ENCODE data around the gene TMEM252. TPM values are rescaled to one million over a fixed set of nuclear protein-coding genes. Genes with fewer than 3 reads are reported as not detected.

Gene TMEM252
- total RNA-seq, 1 experiment from 2014 or later, result not detected

- in situ Hi-C loops (cut with HindIII; ENCODE audit: low sequenced_read_pairs), result no loop called here
- no peak for DNase-seq (ENCODE audit: low spot score)
Measured at GRCh38 chr9:68506551-68506950, 34.1 kb downstream of the TMEM252 start.

DNA sequence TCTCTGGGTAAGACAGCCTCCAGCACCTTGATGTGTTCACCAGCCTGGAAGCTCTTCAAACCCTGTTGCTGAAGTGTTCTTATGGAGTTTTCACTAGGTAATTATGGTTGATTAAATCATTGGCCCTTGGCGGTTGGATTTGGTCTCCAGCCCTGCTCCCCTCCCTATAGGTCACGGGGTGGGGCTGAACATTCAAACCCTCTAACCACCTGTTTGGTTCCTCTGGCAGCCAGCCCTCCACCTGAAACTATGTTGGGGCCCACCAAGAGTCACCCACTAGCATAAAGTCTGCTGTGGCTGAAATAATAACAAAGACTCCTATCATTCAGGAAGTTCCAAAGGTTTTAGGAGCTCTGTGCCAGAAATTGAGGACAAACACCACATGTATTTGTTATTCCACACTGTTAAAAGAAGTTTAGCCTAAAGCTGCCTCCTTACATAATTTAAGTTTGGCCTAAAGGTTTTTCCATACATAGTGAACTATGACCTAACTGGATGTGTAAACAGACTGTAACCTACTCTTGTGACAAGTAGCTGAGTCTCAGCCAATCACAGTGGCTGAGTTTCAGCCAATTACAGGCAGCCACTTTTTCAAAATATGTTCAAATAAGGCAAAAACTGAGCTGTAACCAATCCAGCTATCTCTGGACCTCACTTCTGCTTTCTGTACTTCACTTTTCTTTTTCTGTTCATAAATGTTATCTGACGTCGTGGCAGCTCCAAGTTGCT, 34.8 kb downstream of the TMEM252 start:
- in situ Hi-C loops (cut with HindIII; ENCODE audit: low sequenced_read_pairs), result no loop called here
- no peak for DNase-seq (ENCODE audit: low spot score)

- in situ Hi-C loops (cut with HindIII; ENCODE audit: low sequenced_read_pairs), result no loop called here
Measured at GRCh38 chr9:68502279-68502678, 38.4 kb downstream of the TMEM252 start.

GRCh38 chr9:68500457-68501381, 40.0 kb downstream of the TMEM252 start:
- peak; percentile 25 for DNase-seq (ENCODE audit: low spot score)
- in situ Hi-C loops (cut with HindIII; ENCODE audit: low sequenced_read_pairs), result no loop called here

More at GRCh38 chr9:68502279-68502678, 38.4 kb downstream of the TMEM252 start:
- DNase-seq (ENCODE audit: low spot score), result no peak

- in situ Hi-C loops (cut with HindIII; ENCODE audit: low sequenced_read_pairs), result no loop called here
- DNase-seq (ENCODE audit: low spot score), result no peak
Measured at GRCh38 chr9:68498816-68499215, 41.9 kb downstream of the TMEM252 start.

- in situ Hi-C loops (cut with HindIII; ENCODE audit: low sequenced_read_pairs), result no loop called here
Measured at GRCh38 chr9:68497629-68498028, 43.1 kb downstream of the TMEM252 start.

DNA sequence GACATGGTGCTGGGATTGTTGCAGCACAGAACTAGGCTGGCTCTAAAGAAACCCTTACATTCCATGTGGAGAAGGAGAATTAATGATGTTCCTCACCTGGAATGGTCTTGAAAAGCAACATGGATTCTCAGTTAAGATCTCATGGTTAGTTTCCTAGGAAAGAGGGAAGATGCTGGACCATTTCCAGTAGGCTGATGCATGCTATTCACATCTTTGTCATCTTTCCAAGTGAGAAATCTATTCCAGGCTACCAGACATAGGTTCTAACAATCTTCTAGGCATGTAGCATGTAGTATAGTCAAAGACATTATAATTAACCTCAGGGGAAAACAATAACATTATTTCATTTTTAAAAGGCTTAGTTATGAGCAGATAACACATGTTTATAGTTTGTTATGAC, 44.3 kb downstream of the TMEM252 start:
- DNase-seq (ENCODE audit: low spot score), result peak; percentile 51
- in situ Hi-C loops (cut with HindIII; ENCODE audit: low sequenced_read_pairs), result no loop called here

More at GRCh38 chr9:68497629-68498028, 43.1 kb downstream of the TMEM252 start:
- DNase-seq (ENCODE audit: low spot score), result no peak

DNA sequence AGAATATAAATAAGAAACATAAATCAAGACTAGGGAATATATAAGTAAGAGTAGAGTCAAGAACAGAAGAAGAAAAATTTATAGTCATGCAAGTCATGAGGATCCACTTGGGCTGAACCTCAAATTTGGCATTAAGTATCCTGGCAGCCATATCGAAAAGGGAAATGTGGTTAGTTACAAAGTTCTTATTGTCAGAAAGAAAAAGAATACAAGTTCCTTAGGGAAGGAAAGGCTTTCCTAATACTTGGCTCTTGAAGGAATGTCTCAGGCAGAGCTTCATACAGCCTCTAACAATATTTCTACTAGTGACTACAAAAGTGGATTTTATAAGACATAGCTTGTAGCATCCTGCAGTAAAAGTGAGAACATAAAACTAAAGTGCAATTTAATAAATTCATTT, 45.4 kb downstream of the TMEM252 start:
- in situ Hi-C loops (cut with HindIII; ENCODE audit: low sequenced_read_pairs), result no loop called here
- no peak for DNase-seq (ENCODE audit: low spot score)

GRCh38 chr9:68493958-68494577, 46.6 kb downstream of the TMEM252 start:
- in situ Hi-C loops (cut with HindIII; ENCODE audit: low sequenced_read_pairs), result no loop called here
- no peak for DNase-seq (ENCODE audit: low spot score)

- in situ Hi-C loops (cut with HindIII; ENCODE audit: low sequenced_read_pairs), result no loop called here
- peak; percentile 24 for DNase-seq (ENCODE audit: low spot score)
Measured at GRCh38 chr9:68493541-68493940, 47.1 kb downstream of the TMEM252 start.

DNA sequence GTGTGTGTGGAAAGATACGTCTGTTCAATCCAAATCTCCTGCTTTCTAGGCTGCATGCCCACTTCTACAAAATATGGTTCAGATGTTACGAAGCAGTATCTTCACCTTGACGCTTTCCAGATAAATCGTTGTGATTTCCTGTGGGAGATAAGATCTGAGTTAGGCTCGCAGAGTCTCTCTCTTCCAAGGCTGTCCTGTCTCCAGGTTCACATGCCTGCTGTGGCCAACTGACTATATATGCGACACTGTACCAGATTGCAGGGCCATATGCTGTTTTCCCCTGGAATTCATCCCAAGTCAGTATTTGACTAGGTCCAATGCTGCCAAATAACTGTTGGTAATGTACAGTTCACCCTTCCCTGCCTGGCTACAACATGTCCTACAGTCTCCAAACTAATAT, 47.9 kb downstream of the TMEM252 start:
- in situ Hi-C loops (cut with HindIII; ENCODE audit: low sequenced_read_pairs), result no loop called here
- peak; percentile 98 for DNase-seq (ENCODE audit: low spot score)

DNA sequence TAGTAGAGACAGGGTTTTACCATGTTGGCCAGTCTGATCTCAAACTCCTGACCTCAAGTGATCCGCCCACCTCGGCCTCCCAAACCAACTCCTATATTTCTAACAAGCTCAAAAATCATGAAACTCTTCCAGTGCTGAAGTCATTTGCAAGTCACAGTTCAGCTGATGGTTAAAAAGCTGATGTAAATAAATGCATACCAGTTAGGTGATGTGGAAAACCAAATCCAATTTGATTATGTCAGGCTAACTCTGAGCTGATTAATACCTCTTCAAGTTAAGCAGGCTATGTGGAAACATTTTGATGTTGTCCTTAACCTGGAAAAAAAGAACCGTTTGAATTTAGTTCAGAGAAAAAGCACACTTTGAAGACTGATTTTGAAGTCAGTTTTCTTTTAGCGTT, 51.0 kb downstream of the TMEM252 start:
- DNase-seq (ENCODE audit: low spot score), result no peak
- in situ Hi-C loops (cut with HindIII; ENCODE audit: low sequenced_read_pairs), result no loop called here

DNA sequence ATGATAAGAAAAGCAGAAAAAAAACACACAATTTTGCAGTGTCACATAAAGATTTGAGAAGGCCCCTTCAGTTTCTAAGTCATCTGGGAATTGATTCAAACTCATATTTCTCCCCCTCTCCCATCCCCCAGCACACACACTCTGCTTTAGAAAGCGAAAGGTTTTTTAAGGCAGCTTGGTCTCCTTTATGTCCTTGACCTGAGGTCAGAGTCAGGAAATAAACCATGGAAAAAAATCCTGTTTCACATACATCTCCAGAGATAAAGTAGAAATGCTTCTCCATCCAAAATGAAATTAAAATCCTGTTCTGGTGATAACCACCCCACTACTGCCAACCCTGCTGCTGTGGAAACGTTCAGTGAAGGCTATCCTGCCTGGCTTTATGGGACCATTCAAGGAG, 52.6 kb downstream of the TMEM252 start:
- no peak for DNase-seq (ENCODE audit: low spot score)
- in situ Hi-C loops (cut with HindIII; ENCODE audit: low sequenced_read_pairs), result no loop called here

Other genes starting within 250 kb of the TMEM252 start
- not detected in 2 replicates for gene FOXD4L3, start 238.0 kb downstream of the TMEM252 start, total RNA-seq (2014; rRNA removed; shearing (Covaris generic))
- 0.68 and 1.5 TPM in 2 replicates for gene PGM5, start 184.3 kb downstream of the TMEM252 start, total RNA-seq (2014; rRNA removed; shearing (Covaris generic))
- gene PIP5K1B, start 164.4 kb upstream of the TMEM252 start, total RNA-seq (2014; rRNA removed; shearing (Covaris generic)), result not detected in 2 replicates

All from G401 (cell line).